NCI-H128 (cell line): ENCODE results near the gene YPEL2.
"Not testable (repeated sequence)": the region's sequence is repeated elsewhere in the genome, so short reads cannot be mapped to it uniquely, and the experiment has no call there.

Source experiments
- DNase-seq: peaks from one replicate; lab custom pipeline; 2025; ENCODE audit not compliant: unreplicated experiment; lab: John Stamatoyannopoulos, UW

The YPEL2 gene

GRCh38 chr17:59404471-59404870, 73.0 kb downstream of the YPEL2 start:
- DNase-seq = no peak

GRCh38 chr17:59405944-59406705, 74.7 kb downstream of the YPEL2 start:
- DNase-seq = no peak

GRCh38 chr17:59406808-59407381, 75.4 kb downstream of the YPEL2 start:
- no peak for DNase-seq

GRCh38 chr17:59409336-59410048, 78.0 kb downstream of the YPEL2 start:
- DNase-seq = no peak

GRCh38 chr17:59410049-59410437, 78.6 kb downstream of the YPEL2 start:
- no peak for DNase-seq

GRCh38 chr17:59412431-59412830, 81.0 kb downstream of the YPEL2 start:
- DNase-seq = not testable (repeated sequence)

GRCh38 chr17:59413014-59413766, 81.7 kb downstream of the YPEL2 start:
- DNase-seq = no peak

- no peak for DNase-seq
Measured at GRCh38 chr17:59415397-59415796, 83.9 kb downstream of the YPEL2 start.

GRCh38 chr17:59416184-59416583, 84.7 kb downstream of the YPEL2 start:
- DNase-seq = no peak

GRCh38 chr17:59417452-59417851, 86.0 kb downstream of the YPEL2 start:
- no peak for DNase-seq

GRCh38 chr17:59418732-59419166, 87.3 kb downstream of the YPEL2 start:
- DNase-seq = no peak

GRCh38 chr17:59420901-59421300, 89.4 kb downstream of the YPEL2 start:
- no peak for DNase-seq

GRCh38 chr17:59421722-59422121, 90.3 kb downstream of the YPEL2 start:
- no peak for DNase-seq

GRCh38 chr17:59423137-59423724, 91.8 kb downstream of the YPEL2 start:
- DNase-seq = no peak

- no peak for DNase-seq
Measured at GRCh38 chr17:59423903-59424302, 92.4 kb downstream of the YPEL2 start.

- no peak for DNase-seq
Measured at GRCh38 chr17:59424331-59424730, 92.9 kb downstream of the YPEL2 start.

- no peak for DNase-seq
Measured at GRCh38 chr17:59425085-59425931, 93.9 kb downstream of the YPEL2 start.

- no peak for DNase-seq
Measured at GRCh38 chr17:59426031-59426430, 94.6 kb downstream of the YPEL2 start.

GRCh38 chr17:59427425-59427921, 96.0 kb downstream of the YPEL2 start:
- DNase-seq = no peak

- DNase-seq = no peak
Measured at GRCh38 chr17:59427996-59428395, 96.5 kb downstream of the YPEL2 start.
